GM18517 (cell line): ENCODE measurements around the gene PPY.
"Not testable (repeated sequence)": the region's sequence is repeated elsewhere in the genome, so short reads cannot be mapped to it uniquely, and the experiment has no call there.

Experiments used
- ATAC-seq: cut with Tn5 transposase; IDR thresholded peaks from one replicate; pipeline ENCODE4 v1.9.1; 2021; ENCODE audit warnings: mild to moderate bottlenecking, moderate library complexity; ENCODE audit not compliant: unreplicated experiment

The PPY gene

GRCh38 chr17:43932923-43933322, 9.4 kb downstream of the PPY start:
- ATAC-seq, result no peak

GRCh38 chr17:43932357-43932756, 9.9 kb downstream of the PPY start:
- no peak for ATAC-seq

GRCh38 chr17:43931062-43931571, 11.2 kb downstream of the PPY start:
- ATAC-seq, result no peak

- no peak for ATAC-seq
Measured at GRCh38 chr17:43928609-43929008, 13.7 kb downstream of the PPY start.

- not testable (repeated sequence) for ATAC-seq
Measured at GRCh38 chr17:43927929-43928328, 14.3 kb downstream of the PPY start.

GRCh38 chr17:43927060-43927864, 15.0 kb downstream of the PPY start:
- ATAC-seq, result no peak

GRCh38 chr17:43924558-43924957, 17.7 kb downstream of the PPY start:
- no peak for ATAC-seq

GRCh38 chr17:43920500-43921095, 21.7 kb downstream of the PPY start:
- ATAC-seq, result no peak

- no peak for ATAC-seq
Measured at GRCh38 chr17:43918026-43918389, 24.3 kb downstream of the PPY start.

- no peak for ATAC-seq
Measured at GRCh38 chr17:43917348-43918025, 24.8 kb downstream of the PPY start.

- no peak for ATAC-seq
Measured at GRCh38 chr17:43917016-43917347, 25.3 kb downstream of the PPY start.

GRCh38 chr17:43916385-43916784, 25.9 kb downstream of the PPY start:
- no peak for ATAC-seq

GRCh38 chr17:43915559-43915958, 26.7 kb downstream of the PPY start:
- ATAC-seq, result no peak

- ATAC-seq, result no peak
Measured at GRCh38 chr17:43914451-43914850, 27.8 kb downstream of the PPY start.

- no peak for ATAC-seq
Measured at GRCh38 chr17:43913584-43913983, 28.7 kb downstream of the PPY start.

GRCh38 chr17:43912635-43913304, 29.5 kb downstream of the PPY start:
- ATAC-seq, result no peak

- no peak for ATAC-seq
Measured at GRCh38 chr17:43911904-43912303, 30.4 kb downstream of the PPY start.

- ATAC-seq, result no peak
Measured at GRCh38 chr17:43909537-43910231, 32.6 kb downstream of the PPY start.

- ATAC-seq, result no peak
Measured at GRCh38 chr17:43907998-43908721, 34.1 kb downstream of the PPY start.

GRCh38 chr17:43907425-43907981, 34.8 kb downstream of the PPY start, which contains the start of gene MPP2:
MPP2 (minus strand) TSS chr17:43907536; CDS start chr17:43904460, 3,076 bp downstream.
- ATAC-seq, result no peak
